NB4 (cell line): ENCODE measurements around the gene RRAGC.
A peak's percentile ranks its signal among the peaks of the same experiment; 100 is the strongest.

Experiments
- MYC ChIP-seq: IDR thresholded peaks from 2 replicates; pipeline ENCODE4 v1.6.1; 2011; ENCODE audit warnings: low read depth, low read length
- POLR2A ChIP-seq: IDR thresholded peaks from 2 replicates; pipeline ENCODE4 v1.6.1; 2011; ENCODE audit warnings: mild to moderate bottlenecking; ENCODE audit not compliant: insufficient read length; ENCODE audit errors: extremely low read depth
- TF ChIP-seq, protein P1 (sequence below): IDR thresholded peaks from one replicate; pipeline ENCODE4 v1.5.1; 2012; ENCODE audit warnings: low read depth, low read length
- TF ChIP-seq, protein P2 (sequence below): IDR thresholded peaks from 2 replicates; pipeline ENCODE4 v1.6.1; 2011; ENCODE audit warnings: low read depth, low read length

DNA sequence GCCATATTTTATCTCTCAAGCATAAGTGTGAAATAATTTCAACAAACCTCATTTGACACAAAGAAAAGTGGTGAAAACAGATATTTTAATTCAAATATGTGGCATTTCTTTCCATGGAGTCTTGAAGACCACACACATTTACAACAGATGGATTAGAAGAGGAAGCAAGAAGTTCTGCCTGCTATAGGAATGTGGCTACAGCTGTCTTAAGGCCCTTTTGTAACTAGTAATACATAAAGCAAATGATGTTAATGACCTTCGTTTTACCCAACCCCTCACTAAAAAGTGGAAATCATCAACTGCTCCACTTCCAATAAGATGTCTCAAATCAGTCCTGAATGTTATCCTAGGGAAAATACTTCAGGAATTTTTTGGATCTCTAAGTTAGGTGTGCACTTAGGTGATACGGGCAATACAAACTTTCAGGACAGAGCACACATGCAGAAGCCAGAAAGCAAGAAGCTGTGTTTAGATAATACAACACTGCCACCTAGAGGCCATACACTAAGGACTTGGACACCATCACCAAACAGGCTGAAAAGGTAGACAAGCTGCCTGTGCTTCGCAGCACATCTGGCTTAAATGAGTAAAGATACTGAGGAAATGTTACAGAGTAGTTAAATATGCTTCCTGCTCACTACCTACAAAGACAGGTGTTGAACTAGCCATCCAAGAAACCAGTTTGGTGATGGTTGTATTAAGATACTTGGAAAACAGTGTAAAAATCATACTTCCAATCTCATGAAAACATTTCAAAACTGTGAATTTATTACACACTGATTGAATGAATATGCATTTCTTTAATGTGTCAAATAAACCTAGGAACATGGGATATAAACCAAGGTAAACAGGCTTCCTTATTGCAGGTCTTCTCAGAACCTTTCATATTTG is 24.4 kb downstream of the RRAGC start:
- TF ChIP-seq, protein P1, sequence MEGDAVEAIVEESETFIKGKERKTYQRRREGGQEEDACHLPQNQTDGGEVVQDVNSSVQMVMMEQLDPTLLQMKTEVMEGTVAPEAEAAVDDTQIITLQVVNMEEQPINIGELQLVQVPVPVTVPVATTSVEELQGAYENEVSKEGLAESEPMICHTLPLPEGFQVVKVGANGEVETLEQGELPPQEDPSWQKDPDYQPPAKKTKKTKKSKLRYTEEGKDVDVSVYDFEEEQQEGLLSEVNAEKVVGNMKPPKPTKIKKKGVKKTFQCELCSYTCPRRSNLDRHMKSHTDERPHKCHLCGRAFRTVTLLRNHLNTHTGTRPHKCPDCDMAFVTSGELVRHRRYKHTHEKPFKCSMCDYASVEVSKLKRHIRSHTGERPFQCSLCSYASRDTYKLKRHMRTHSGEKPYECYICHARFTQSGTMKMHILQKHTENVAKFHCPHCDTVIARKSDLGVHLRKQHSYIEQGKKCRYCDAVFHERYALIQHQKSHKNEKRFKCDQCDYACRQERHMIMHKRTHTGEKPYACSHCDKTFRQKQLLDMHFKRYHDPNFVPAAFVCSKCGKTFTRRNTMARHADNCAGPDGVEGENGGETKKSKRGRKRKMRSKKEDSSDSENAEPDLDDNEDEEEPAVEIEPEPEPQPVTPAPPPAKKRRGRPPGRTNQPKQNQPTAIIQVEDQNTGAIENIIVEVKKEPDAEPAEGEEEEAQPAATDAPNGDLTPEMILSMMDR: peak; percentile 58
- TF ChIP-seq, protein P2, sequence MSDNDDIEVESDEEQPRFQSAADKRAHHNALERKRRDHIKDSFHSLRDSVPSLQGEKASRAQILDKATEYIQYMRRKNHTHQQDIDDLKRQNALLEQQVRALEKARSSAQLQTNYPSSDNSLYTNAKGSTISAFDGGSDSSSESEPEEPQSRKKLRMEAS: no peak
- no peak for TF ChIP-seq POLR2A
- no peak for TF ChIP-seq MYC
